Measurements from ENCODE around the gene SNUPN.

GRCh38 chr15:75644376-75644775, 18.9 kb upstream of the SNUPN start:
- no peak for TF ChIP-seq EZH2 (IDR thresholded peaks at IDR 0.05; ENCODE audit: borderline replicate concordance, insufficient read depth, low read depth, low read length, poor library complexity, severe bottlenecking)
- TF ChIP-seq CTCF (IDR thresholded peaks at IDR 0.05) = no peak
